HG02588 (cell line): ENCODE results near the gene HABP4.

Experiments
- ATAC-seq: cut with Tn5 transposase; IDR thresholded peaks from one replicate; pipeline ENCODE4 v1.9.1; 2021; ENCODE audit warnings: mild to moderate bottlenecking, moderate library complexity; ENCODE audit not compliant: unreplicated experiment

HABP4 gene

DNA sequence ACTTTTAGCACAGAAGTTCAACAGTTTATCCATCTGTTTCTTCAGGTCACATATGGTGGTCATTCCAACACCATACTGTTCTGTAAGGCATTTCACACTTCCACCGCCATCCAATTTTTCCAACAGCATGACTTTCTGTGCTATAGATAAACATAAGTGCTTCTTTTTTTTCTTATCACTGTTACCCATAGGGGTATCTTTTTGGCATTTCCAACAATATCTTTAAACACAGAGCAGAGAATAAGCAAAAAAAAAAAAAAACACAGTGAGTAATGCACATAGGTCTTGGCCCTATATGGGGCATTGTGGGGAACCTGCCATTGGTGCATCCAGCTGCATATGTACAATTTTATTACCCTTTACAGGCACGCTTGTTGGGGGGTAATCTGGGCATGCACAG lies 19.6 kb upstream of the HABP4 start:
- no peak for ATAC-seq

DNA sequence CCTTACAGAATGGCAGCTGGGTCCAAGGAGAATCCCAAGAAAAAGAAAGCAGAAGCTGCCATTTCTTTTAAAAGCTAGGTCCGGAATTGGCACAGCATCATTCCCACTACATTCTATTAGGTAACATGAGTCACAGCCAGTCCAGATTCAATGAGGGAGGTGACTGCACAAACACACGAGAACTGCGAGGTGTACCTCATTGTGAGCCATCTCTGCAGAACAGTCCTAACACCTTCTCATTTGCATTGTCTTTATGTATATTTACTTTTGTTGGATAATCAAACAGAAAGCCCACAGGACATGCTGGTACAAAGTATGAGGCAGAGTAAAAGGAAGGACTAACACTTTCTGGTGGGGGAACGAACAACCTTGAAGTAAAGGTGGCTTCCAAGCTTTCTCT lies 14.6 kb upstream of the HABP4 start:
- ATAC-seq = no peak

DNA sequence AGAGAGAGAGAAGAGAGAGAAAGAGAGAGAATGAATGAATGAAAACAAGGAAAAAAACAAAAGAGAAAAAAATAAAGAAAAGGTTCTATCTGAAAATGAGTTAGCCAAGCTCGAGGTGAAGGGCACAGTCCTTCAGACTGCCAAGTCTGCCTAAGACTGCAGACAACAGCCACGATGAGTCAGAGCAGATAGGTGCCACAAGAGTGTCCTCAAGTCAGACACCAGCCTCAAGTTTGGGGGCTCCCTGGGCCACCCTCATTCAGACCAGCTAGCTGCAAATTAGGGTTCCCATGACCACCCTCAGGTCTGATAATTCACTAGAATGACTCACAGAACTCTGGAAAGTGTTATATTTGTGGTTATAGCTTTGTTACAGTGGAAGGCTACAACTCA lies 13.9 kb upstream of the HABP4 start:
- ATAC-seq = no peak

- no peak for ATAC-seq
These were observed 13.4 kb upstream of the HABP4 start for GRCh38 chr9:96436456-96437126.

DNA sequence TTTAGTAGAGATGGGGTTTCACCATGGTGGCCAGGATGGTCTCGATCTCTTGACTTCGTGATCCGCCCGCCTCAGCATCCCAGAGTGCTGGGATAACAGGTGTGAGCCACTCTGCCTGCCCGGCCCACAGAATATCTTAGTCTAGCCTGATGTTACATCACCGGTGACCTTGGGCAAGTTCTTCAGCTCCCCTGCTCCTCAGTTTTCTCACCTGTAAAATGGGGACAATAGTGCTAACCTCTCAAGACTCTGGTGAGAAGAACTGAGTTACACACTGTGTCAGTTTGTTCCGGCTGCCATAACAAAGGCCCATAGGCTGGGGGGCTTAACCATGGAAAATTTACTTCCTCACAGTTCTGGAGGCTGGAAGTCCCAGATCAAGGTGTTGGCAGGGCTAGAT lies 12.5 kb upstream of the HABP4 start:
- ATAC-seq = no peak

DNA sequence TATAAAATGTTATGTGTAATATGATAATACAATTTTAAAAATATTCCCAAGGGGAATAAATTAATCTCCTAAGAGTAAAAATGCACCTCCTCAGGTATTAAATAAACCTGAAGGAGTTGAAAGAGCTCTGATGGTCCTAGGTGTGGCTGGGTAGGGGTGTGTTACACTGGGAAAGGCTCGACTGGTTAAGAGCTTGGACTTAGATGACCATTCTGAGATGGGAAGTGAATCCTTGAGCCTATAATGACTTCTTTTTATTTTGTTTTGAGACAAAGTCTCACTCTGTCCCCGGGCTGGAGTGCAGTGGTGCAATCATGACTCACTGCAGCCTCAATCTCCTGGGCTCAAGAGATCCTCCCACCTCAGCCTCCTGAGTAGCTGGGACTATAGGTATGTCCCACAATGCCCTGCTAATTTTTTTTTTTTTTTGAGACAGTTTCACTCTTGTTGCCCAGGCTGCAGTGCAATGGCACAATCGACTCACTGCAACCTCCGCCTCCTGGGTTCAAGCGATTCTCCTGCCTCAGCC lies 9.2 kb upstream of the HABP4 start:
- no peak for ATAC-seq

GRCh38 chr9:96441798-96442445 lies 8.0 kb upstream of the HABP4 start:
- ATAC-seq = no peak

DNA sequence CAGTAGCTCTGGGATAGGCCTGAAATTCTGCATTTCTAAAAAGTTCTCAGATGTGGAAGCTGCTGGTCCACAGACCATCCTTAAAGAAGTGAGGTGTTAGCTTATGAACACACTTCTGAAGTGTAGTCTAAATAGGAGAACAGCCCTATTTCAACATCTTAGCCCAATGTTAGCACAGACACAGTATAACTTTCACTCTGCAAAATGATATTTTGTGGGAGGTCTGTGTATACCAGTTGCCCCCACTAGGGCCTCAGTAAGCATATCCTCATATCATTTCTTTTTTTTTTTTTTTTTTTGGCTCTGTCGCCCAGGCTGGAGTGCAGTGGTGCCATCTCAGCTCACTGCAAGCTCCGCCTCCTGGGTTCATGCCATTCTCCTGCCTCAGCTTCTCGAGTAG lies 7.5 kb upstream of the HABP4 start:
- ATAC-seq = no peak

- no peak for ATAC-seq
These were observed 2.6 kb upstream of the HABP4 start for GRCh38 chr9:96447406-96447805.

GRCh38 chr9:96448546-96449170 lies 1.3 kb upstream of the HABP4 start:
- no peak for ATAC-seq

- peak; percentile 18 for ATAC-seq
These were observed 485 bp upstream of the HABP4 start for GRCh38 chr9:96449523-96449844.

DNA sequence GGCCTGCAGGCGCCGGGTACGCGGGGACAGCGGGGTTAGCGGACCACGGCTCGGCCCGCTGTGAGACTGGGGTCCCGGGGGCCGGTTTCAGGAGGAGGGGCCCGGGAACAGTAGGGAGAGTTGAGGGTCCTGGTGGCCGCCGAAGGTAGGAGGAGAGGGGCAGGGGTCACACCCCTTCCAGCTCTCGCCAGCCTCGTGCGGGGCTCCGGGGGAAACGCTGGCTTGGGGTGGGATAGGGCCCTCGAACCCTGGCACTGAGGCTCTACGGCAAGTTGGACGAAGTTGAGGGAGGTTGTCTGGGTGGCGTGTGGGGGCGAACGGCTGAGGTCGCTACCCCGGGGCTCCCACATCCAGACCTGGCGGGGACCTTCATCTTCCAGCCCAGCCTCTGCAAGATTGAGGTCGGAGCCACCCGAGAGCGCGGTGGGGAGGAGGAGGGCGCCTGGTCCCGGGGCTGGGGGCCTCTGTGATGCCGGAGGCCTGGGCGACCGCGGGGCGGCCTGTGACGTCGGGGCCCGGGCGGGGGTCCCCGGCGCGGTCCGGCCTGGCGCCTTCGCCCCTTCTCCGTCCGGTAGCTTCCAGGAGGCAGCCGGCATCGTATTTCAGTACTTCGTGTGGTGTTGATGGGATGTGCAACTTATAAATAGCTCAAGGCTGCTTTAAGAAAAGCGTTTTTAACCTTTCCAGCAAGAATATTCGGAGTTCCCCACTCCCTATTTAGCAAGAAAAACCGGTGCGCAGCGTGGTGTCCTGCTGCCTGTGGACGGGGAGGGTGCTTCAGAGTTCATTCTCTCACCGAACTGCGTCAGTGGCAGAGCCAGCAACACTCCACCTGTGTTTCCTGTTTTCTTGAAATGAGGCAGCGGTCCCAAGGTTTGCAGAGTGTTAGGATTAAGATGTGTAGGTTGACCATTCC lies 902 bp downstream of the HABP4 start:
- no peak for ATAC-seq

DNA sequence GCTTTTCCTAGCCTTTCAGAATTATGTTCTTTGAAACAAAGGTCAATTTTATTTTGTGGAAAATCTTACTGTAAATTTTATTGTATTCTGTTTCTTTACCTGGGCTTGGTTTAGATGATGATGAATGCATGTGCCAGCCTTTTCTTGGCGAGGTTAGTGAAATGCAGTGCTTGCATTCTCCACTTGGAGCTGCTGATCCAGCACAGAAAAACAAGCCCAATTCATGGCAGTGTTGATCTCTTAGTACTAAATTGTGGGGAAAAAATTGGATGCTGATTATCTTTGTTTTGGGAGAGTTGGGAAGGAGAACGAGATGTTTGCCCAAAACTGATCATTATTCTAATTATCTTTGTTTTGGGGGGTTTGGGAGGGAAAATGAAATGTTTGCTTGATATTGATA lies 3.7 kb downstream of the HABP4 start:
- ATAC-seq = no peak

- no peak for ATAC-seq
These were observed 7.3 kb downstream of the HABP4 start for GRCh38 chr9:96457266-96457665.

DNA sequence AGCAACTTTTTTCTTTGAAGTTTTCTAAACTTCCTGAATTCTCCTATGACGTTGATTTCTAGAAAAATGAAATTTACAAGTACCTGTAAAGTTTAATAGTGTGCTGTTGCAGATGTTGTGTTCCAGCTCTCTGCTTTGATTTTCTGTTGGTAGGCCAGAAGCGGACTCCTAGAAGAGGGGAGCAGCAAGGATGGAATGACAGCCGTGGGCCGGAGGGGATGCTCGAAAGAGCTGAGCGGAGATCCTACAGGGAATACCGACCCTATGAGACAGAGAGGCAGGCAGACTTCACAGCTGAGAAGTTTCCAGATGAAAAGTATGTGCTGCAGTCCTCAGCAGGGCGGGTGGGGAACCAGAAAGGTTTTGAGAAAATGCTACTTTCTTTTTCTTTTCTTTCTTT lies 8.3 kb downstream of the HABP4 start:
- no peak for ATAC-seq

DNA sequence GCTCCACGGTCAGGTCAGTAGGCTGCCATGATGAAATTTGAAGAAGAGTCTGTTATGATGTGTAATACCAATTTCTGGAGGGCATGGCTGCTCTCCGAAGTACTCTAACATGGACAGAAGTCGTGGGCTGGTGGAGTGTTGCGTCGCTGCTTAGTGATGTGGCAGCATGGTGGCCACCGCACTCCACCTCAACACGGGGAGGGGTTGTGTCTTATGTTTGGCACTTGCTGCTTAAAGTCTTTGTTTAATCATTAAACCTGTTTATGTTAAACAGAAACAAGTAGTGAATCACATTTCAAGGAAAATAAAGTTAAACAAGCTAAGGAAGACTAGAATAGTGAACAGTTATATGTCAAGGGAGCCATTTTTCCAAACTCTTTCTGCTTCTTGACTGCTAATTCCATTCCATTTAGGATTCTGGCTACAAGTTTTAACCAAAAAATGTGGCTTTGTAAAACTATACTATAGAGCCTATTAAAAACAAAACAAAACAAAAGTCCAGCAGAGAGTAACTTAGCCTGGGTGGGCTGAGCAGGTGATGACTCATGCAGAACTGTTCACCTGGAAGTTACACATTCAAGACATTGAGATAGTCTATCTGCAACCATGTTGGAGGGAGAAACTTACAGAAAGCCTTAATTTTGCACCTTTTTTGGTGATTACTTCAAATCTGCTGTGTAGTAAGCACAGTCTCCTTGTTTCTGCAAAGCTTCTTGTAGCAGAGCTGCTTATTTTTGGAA lies 9.5 kb downstream of the HABP4 start:
- ATAC-seq = no peak

GRCh38 chr9:96460470-96460869 lies 10.5 kb downstream of the HABP4 start:
- ATAC-seq = no peak

GRCh38 chr9:96460882-96461281 lies 10.9 kb downstream of the HABP4 start:
- ATAC-seq = no peak

- ATAC-seq = no peak
These were observed 11.4 kb downstream of the HABP4 start for GRCh38 chr9:96461336-96461735.

DNA sequence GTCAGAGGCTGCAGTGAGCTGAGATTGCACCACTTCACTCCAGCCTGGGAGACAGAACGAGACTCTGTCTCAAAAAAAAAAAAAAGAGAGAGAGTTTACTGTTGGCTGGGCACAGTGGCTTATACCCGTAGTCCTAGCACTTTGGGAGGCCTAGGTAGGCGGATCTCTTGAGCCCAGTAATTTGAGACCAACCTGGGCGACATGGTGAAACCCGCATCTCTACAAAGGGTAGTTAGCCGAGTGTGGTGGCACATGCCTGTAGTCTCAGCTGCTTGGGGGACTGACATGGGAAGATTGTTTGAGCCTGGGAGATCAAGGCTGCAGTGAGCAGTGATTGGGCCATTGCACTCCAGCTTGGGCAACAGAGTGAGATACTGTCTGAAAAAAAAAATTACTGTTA lies 12.6 kb downstream of the HABP4 start:
- no peak for ATAC-seq

DNA sequence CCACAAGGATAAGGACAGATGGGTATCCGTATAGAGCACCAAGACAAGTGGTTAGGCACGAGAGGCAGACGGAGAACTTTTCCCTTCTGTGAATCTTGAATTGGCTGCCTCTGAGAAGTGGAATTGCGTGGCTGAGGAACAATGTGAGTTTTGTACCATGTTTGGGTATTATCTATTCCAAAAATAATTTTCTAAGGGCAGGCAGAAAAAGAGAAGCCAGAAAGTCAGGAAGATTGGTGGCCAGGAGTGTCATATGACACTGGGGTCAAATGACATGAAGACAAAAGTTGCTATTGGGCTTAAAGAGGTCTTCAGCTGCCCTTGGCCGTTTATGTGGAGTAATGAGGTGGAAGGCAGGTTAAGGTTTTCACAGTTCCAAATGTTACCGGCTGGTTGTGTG lies 14.5 kb downstream of the HABP4 start:
- ATAC-seq = no peak
